ENCODE measurements around the gene MAPKBP1. TPM values are rescaled to one million over a fixed set of nuclear protein-coding genes. Genes with fewer than 3 reads are reported as not detected.

The MAPKBP1 gene
- total and polyA plus RNA-seq, 2 of the 13 experiments (the other 11 are each of a cell fraction or from before 2014, with no cell fraction given): 3.0 to 7.3 TPM

GRCh38 chr15:41854443-41854842 lies 80.2 kb downstream of the MAPKBP1 start (continued):
- TF ChIP-seq, protein P1, sequence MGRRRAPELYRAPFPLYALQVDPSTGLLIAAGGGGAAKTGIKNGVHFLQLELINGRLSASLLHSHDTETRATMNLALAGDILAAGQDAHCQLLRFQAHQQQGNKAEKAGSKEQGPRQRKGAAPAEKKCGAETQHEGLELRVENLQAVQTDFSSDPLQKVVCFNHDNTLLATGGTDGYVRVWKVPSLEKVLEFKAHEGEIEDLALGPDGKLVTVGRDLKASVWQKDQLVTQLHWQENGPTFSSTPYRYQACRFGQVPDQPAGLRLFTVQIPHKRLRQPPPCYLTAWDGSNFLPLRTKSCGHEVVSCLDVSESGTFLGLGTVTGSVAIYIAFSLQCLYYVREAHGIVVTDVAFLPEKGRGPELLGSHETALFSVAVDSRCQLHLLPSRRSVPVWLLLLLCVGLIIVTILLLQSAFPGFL (CRISPR knock-in tag; IDR thresholded peaks at IDR 0.05): no peak
- TF ChIP-seq MXD3 (CRISPR knock-in tag; IDR thresholded peaks at IDR 0.05) (no peak), TCF7L2 (IDR thresholded peaks at IDR 0.05; ENCODE audit: low read depth, low read length) (no peak)

- DNase-seq (ENCODE audit: low spot score) (no peak), ATAC-seq (no peak), FAIRE-seq (no peak)
- no TSS peak for BruUV-seq (replicated peaks)
- no peak for TF ChIP-seq ISL2 (CRISPR knock-in tag; IDR thresholded peaks at IDR 0.05)
- TF ChIP-seq, protein P2, sequence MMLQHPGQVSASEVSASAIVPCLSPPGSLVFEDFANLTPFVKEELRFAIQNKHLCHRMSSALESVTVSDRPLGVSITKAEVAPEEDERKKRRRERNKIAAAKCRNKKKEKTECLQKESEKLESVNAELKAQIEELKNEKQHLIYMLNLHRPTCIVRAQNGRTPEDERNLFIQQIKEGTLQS (CRISPR knock-in tag; IDR thresholded peaks at IDR 0.05): no peak
- no peak for TF ChIP-seq RBFOX2 (IDR thresholded peaks at IDR 0.05; ENCODE audit: low read depth, low read length)
- no peak for TF ChIP-seq KDM4B (CRISPR knock-in tag; IDR thresholded peaks at IDR 0.05)
- TF ChIP-seq ADNP (CRISPR knock-in tag; IDR thresholded peaks at IDR 0.05): no peak
- TF ChIP-seq, protein P3, sequence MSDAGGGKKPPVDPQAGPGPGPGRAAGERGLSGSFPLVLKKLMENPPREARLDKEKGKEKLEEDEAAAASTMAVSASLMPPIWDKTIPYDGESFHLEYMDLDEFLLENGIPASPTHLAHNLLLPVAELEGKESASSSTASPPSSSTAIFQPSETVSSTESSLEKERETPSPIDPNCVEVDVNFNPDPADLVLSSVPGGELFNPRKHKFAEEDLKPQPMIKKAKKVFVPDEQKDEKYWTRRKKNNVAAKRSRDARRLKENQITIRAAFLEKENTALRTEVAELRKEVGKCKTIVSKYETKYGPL (CRISPR knock-in tag; IDR thresholded peaks at IDR 0.05): no peak
- TF ChIP-seq PHF21A (CRISPR knock-in tag; IDR thresholded peaks at IDR 0.05): no peak
- Histone ChIP-seq H3K27ac (ENCODE audit: extremely low read length, insufficient read depth, low read length) (no peak overlapping the region), H3K27me3 (ENCODE audit: control insufficient read depth in 1 of 2, insufficient read depth in 2 of 2, low read length in 2 of 2) (peaks cover 10 to 35% of the 10 kb centered on the region in 2 experiments; a peak in 4 of 5 replicates), H4K20me1 (ENCODE audit: insufficient read depth, low read length) (no peaks in the 10 kb centered on the region), H3K9me3 (ENCODE audit: low read length) (no peaks in the 10 kb centered on the region), H3K9ac (ENCODE audit: insufficient read depth, low read depth, low read length) (no peak overlapping the region), H3K4me3 (replicated peaks in 1 of 3; ENCODE audit: insufficient read depth in 1 of 3, low read depth in 2 of 3, low read length in 3 of 3) (no peak overlapping the region), H2AFZ (ENCODE audit: low read length) (no peak overlapping the region), H3K36me3 (replicated peaks in 1 of 2; ENCODE audit: control insufficient read depth in 1 of 2, insufficient read depth in 2 of 2, low read length in 2 of 2) (no peaks in the 10 kb centered on the region), H3K4me2 (ENCODE audit: low read depth, low read length) (no peak overlapping the region), H3K79me2 (ENCODE audit: insufficient read depth, low read length) (no peaks in the 10 kb centered on the region), H3K4me1 (ENCODE audit: insufficient read depth, low read length) (peaks cover 27% of the 10 kb centered on the region)
- in situ Hi-C loops (cut with HindIII; ENCODE audit: extremely low pct_ligation_motif_present, low pct_unique_long_range_greater_than_20kb): no loop called here
- 46% methylated on average over 18 of the region's 30 CpGs for WGBS (ENCODE audit: low lambda C conversion rate)
- intact Hi-C loops (cut with micrococcal nuclease; ENCODE audit: unreplicated experiment): no loop called here
- POLR2A ChIA-PET: no interaction called here
- CTCF ChIA-PET (ENCODE audit: low intra/inter-chr PET ratio, low total read pairs): no interaction called here
Measured at GRCh38 chr15:41855261-41855961, 81.1 kb downstream of the MAPKBP1 start.
